HFF-Myc (cell line): ENCODE results near the gene PCDHGB4.
A peak's percentile ranks its signal among the peaks of the same experiment; 100 is the strongest.
"Not testable (repeated sequence)": the region's sequence is repeated elsewhere in the genome, so short reads cannot be mapped to it uniquely, and the experiment has no call there.

ENCODE experiments used
- DNase-seq: peaks from one replicate; pipeline ENCODE4 v3.0.0-alpha.2; 2011; ENCODE audit warnings: low read depth; ENCODE audit errors: extremely low read depth
- H3K4me3 ChIP-seq: replicated peaks from 2 replicates; pipeline ENCODE4 v1.5.1; 2011; ENCODE audit warnings: low read depth, mild to moderate bottlenecking, control low read depth, low read length
- TF ChIP-seq, protein P1 (sequence below): IDR thresholded peaks from 2 replicates; pipeline ENCODE4 v1.5.1; 2012; ENCODE audit warnings: mild to moderate bottlenecking, low read depth, low read length, control low read depth; ENCODE audit errors: missing control alignments

Gene PCDHGB4

GRCh38 chr5:141409598-141410306 lies 22.3 kb downstream of the PCDHGB4 start:
- H3K4me3 ChIP-seq = no peak overlapping the region

GRCh38 chr5:141411575-141411974 lies 24.1 kb downstream of the PCDHGB4 start:
- H3K4me3 ChIP-seq = no peak overlapping the region
- TF ChIP-seq, protein P1, sequence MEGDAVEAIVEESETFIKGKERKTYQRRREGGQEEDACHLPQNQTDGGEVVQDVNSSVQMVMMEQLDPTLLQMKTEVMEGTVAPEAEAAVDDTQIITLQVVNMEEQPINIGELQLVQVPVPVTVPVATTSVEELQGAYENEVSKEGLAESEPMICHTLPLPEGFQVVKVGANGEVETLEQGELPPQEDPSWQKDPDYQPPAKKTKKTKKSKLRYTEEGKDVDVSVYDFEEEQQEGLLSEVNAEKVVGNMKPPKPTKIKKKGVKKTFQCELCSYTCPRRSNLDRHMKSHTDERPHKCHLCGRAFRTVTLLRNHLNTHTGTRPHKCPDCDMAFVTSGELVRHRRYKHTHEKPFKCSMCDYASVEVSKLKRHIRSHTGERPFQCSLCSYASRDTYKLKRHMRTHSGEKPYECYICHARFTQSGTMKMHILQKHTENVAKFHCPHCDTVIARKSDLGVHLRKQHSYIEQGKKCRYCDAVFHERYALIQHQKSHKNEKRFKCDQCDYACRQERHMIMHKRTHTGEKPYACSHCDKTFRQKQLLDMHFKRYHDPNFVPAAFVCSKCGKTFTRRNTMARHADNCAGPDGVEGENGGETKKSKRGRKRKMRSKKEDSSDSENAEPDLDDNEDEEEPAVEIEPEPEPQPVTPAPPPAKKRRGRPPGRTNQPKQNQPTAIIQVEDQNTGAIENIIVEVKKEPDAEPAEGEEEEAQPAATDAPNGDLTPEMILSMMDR = no peak
- DNase-seq = no peak

More at GRCh38 chr5:141409598-141410306, 22.3 kb downstream of the PCDHGB4 start:
- TF ChIP-seq, protein P1 = no peak
- DNase-seq = no peak

GRCh38 chr5:141412854-141413539 lies 25.5 kb downstream of the PCDHGB4 start, which contains the start of gene PCDHGA10:
Gene PCDHGA10, plus strand, starts transcription at chr5:141412987. Its CDS starts 189 bp downstream, at chr5:141413176.
- H3K4me3 ChIP-seq = peak within 1 kb of the TSS; percentile 43

DNA sequence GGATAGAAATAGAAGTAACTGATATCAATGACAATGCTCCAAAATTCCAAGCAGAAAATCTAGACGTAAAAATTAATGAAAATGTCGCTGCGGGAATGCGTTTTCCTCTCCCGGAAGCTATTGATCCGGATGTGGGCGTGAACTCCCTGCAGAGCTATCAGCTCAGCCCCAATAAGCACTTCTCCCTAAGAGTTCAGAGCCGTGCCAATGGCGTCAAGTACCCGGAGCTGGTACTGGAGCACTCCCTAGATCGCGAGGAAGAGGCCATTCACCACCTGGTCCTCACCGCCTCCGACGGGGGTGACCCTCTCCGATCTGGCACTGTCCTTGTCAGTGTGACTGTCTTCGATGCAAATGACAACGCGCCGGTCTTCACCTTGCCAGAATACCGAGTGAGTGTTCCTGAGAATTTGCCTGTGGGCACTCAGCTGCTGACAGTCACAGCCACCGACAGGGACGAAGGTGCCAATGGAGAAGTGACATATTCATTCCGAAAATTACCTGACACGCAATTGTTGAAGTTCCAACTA lies 26.1 kb downstream of the PCDHGB4 start:
- H3K4me3 ChIP-seq = peak overlapping the region; percentile 43
- DNase-seq = no peak
- TF ChIP-seq, protein P1 = no peak

More at GRCh38 chr5:141412854-141413539, 25.5 kb downstream of the PCDHGB4 start, which contains the start of gene PCDHGA10:
- DNase-seq = no peak
- TF ChIP-seq, protein P1 = peak; percentile 62

DNA sequence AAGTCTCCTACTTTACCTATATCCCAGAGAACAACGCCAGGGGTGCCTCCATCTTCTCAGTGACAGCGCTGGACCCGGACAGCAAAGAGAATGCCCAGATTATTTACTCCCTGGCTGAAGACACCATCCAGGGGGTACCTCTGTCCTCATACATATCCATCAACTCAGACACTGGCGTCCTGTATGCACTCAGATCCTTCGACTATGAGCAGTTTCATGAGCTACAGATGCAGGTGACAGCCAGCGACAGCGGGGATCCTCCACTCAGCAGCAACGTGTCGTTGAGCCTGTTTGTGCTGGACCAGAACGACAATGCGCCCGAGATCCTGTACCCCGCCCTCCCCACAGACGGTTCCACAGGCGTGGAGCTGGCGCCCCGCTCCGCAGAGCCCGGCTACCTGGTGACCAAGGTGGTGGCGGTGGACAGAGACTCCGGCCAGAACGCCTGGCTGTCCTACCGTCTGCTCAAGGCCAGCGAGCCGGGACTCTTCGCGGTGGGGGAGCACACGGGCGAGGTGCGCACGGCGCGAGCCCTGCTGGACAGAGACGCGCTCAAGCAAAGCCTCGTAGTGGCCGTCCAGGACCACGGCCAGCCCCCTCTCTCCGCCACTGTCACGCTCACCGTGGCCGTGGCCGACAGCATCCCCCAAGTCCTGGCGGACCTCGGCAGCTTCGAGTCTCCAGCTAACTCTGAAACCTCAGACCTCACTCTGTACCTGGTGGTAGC lies 27.2 kb downstream of the PCDHGB4 start:
- not testable (repeated sequence) for H3K4me3 ChIP-seq, DNase-seq

- DNase-seq = not testable (repeated sequence)
Measured at GRCh38 chr5:141415275-141415618, 27.7 kb downstream of the PCDHGB4 start.

GRCh38 chr5:141417494-141418172 lies 30.1 kb downstream of the PCDHGB4 start, which contains the start of gene PCDHGB7:
Gene PCDHGB7, plus strand, starts transcription at chr5:141417677. Its CDS starts 183 bp downstream, at chr5:141417860.
- peak within 1 kb of the TSS; percentile 38 for H3K4me3 ChIP-seq
- TF ChIP-seq, protein P1 = peak; percentile 77
- not testable (repeated sequence) for DNase-seq

More at GRCh38 chr5:141415275-141415618, 27.7 kb downstream of the PCDHGB4 start:
- not testable (repeated sequence) for H3K4me3 ChIP-seq
